Type B pancreatic cell (in vitro differentiated cells): ENCODE results near the gene LIX1. TPM values are rescaled to one million over a fixed set of nuclear protein-coding genes. Genes with fewer than 3 reads are reported as not detected.
A peak's percentile ranks its signal among the peaks of the same experiment; 100 is the strongest.
"Not testable (repeated sequence)": the region's sequence is repeated elsewhere in the genome, so short reads cannot be mapped to it uniquely, and the experiment has no call there.

ENCODE experiments used
- DNase-seq: peaks from one replicate; pipeline ENCODE4 v3.0.0; 2021; ENCODE audit warnings: mixed read lengths; ENCODE audit not compliant: unreplicated experiment; ENCODE audit errors: extremely low spot score
- H3K27ac Mint-ChIP-seq: 2 replicates; pipeline ENCODE4 v1.8.0; 2021; ENCODE audit warnings: mild to moderate bottlenecking, mixed read lengths
- H3K27me3 Mint-ChIP-seq: 2 replicates; pipeline ENCODE4 v1.8.0; 2021; ENCODE audit warnings: mixed read lengths
- H3K36me3 Mint-ChIP-seq: 2 replicates; pipeline ENCODE4 v1.8.0; 2021; ENCODE audit warnings: mixed read lengths
- H3K4me1 Mint-ChIP-seq: one replicate; pipeline ENCODE4 v1.8.0; 2021; ENCODE audit warnings: mixed read lengths; ENCODE audit not compliant: unreplicated experiment
- H3K4me3 Mint-ChIP-seq: 2 replicates; pipeline ENCODE4 v1.8.0; 2021; ENCODE audit warnings: mild to moderate bottlenecking, mixed read lengths
- H3K9me3 Mint-ChIP-seq: 2 replicates; pipeline ENCODE4 v1.8.0; 2021; ENCODE audit warnings: mixed read lengths
- CTCF ChIP-seq: fragments of 200-600 bp; sonication (generic); conservative IDR thresholded peaks from 2 replicates; pipeline ENCODE4 v1.5.0; 2021; ENCODE audit warnings: antibody characterized with exemption, mild to moderate bottlenecking
- total RNA-seq: library from RNA; stranded (reverse); gene quantifications from 2 replicates; pipeline ENCODE4 v1.2.1, GENCODE V29; 2021; ENCODE audit warnings: low replicate concordance

LIX1 gene
- total RNA-seq, 1 donor from 2014 or later: 27.4 TPM

GRCh38 chr5:97182571-97183099 is 40.2 kb upstream of the LIX1 start:
- TF ChIP-seq CTCF: no peak
- Mint-ChIP-seq H3K36me3 (peaks cover 21% of the 10 kb centered on the region), H3K27me3 (no peaks in the 10 kb centered on the region), H3K4me3 (peak overlapping the region; percentile 95), H3K27ac (peak overlapping the region; percentile 99), H3K9me3 (no peaks in the 10 kb centered on the region), H3K4me1 (peaks cover 22% of the 10 kb centered on the region)
- DNase-seq: no peak

GRCh38 chr5:97181856-97182545 is 39.6 kb upstream of the LIX1 start:
- Mint-ChIP-seq H3K27ac (peak overlapping the region; percentile 99), H3K36me3 (peaks cover 23% of the 10 kb centered on the region), H3K27me3 (no peaks in the 10 kb centered on the region), H3K9me3 (no peaks in the 10 kb centered on the region), H3K4me1 (peaks cover 22% of the 10 kb centered on the region), H3K4me3 (peak overlapping the region; percentile 95)
- TF ChIP-seq CTCF: no peak
- no peak for DNase-seq

GRCh38 chr5:97179457-97179856 is 37.0 kb upstream of the LIX1 start:
- DNase-seq, H3K9me3 Mint-ChIP-seq, H3K27me3 Mint-ChIP-seq, H3K27ac Mint-ChIP-seq: not testable (repeated sequence)
- H3K4me3 Mint-ChIP-seq: peak overlapping the region; percentile 55
- peaks cover 32% of the 10 kb centered on the region for H3K36me3 Mint-ChIP-seq
- H3K4me1 Mint-ChIP-seq: peaks cover 22% of the 10 kb centered on the region

GRCh38 chr5:97172227-97172626 is 29.8 kb upstream of the LIX1 start:
- no peak overlapping the region for H3K4me3 Mint-ChIP-seq
- H3K27me3 Mint-ChIP-seq: no peaks in the 10 kb centered on the region
- H3K27ac Mint-ChIP-seq: no peak overlapping the region
- H3K9me3 Mint-ChIP-seq: no peaks in the 10 kb centered on the region
- DNase-seq: no peak
- H3K4me1 Mint-ChIP-seq: peaks cover 5% of the 10 kb centered on the region
- no peak for TF ChIP-seq CTCF
- H3K36me3 Mint-ChIP-seq: peaks cover 34% of the 10 kb centered on the region

- Mint-ChIP-seq H3K4me3 (no peak overlapping the region), H3K9me3 (no peaks in the 10 kb centered on the region), H3K27me3 (no peaks in the 10 kb centered on the region), H3K36me3 (peaks cover 32% of the 10 kb centered on the region), H3K4me1 (peaks cover 5% of the 10 kb centered on the region), H3K27ac (no peak overlapping the region)
- TF ChIP-seq CTCF: no peak
- DNase-seq: no peak
Observed at GRCh38 chr5:97171703-97172102, 29.3 kb upstream of the LIX1 start.

- no peak for TF ChIP-seq CTCF
- DNase-seq: no peak
- no peaks in the 10 kb centered on the region for H3K27me3 Mint-ChIP-seq
- H3K27ac Mint-ChIP-seq: no peak overlapping the region
- H3K36me3 Mint-ChIP-seq: peaks cover 25% of the 10 kb centered on the region
- H3K9me3 Mint-ChIP-seq: no peaks in the 10 kb centered on the region
- peaks cover 5% of the 10 kb centered on the region for H3K4me1 Mint-ChIP-seq
- H3K4me3 Mint-ChIP-seq: no peak overlapping the region
Observed at GRCh38 chr5:97167435-97167834, 25.0 kb upstream of the LIX1 start.
